ENCODE data around the gene ASIC2. TPM values are rescaled to one million over a fixed set of nuclear protein-coding genes. Genes with fewer than 3 reads are reported as not detected.

Gene ASIC2
- total RNA-seq, 1 experiment from 2014 or later, result 0.74 TPM

DNA sequence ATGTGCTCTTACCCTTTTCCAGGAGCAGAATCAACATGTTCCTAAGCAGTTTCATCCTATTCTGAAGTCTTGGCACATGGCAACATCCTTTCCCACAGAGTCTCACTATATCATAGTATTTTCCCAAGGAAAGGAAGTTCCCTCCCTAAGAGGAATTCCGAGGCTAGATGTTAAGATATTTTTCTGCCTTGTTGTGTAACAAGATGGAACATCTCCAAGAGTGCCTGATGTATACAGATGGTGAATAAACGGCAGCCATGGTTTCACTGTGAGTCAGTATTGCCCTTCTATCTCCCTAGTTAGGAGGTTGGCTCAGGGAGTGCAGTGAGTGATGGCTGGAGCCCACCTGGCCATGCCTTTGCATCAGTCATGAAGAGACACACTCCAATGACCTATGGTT is 253.2 kb downstream of the ASIC2 start:
- TF ChIP-seq, protein P1, sequence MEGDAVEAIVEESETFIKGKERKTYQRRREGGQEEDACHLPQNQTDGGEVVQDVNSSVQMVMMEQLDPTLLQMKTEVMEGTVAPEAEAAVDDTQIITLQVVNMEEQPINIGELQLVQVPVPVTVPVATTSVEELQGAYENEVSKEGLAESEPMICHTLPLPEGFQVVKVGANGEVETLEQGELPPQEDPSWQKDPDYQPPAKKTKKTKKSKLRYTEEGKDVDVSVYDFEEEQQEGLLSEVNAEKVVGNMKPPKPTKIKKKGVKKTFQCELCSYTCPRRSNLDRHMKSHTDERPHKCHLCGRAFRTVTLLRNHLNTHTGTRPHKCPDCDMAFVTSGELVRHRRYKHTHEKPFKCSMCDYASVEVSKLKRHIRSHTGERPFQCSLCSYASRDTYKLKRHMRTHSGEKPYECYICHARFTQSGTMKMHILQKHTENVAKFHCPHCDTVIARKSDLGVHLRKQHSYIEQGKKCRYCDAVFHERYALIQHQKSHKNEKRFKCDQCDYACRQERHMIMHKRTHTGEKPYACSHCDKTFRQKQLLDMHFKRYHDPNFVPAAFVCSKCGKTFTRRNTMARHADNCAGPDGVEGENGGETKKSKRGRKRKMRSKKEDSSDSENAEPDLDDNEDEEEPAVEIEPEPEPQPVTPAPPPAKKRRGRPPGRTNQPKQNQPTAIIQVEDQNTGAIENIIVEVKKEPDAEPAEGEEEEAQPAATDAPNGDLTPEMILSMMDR (conservative IDR thresholded peaks at IDR 0.05), result no peak
- Histone ChIP-seq H2BK15ac (ENCODE audit: low read depth, low read length) (no peak overlapping the region), H3K79me1 (ENCODE audit: insufficient read depth, low read depth, low read length, poor library complexity, severe bottlenecking) (no peaks in the 10 kb centered on the region), H2BK12ac (ENCODE audit: insufficient read length, low read depth, low read length) (no peak overlapping the region), H3K4me1 (ENCODE audit: insufficient read depth, low read length) (no peaks in the 10 kb centered on the region), H3T11ph (ENCODE audit: low read length) (no peak overlapping the region), H2AFZ (ENCODE audit: low read length) (no peak overlapping the region), H2BK5ac (ENCODE audit: insufficient read length, low read length) (no peak overlapping the region), H3K27me3 (ENCODE audit: insufficient read depth, low read length) (no peaks in the 10 kb centered on the region), H3K79me2 (ENCODE audit: insufficient read depth, low read length) (no peaks in the 10 kb centered on the region), H3K9me3 (ENCODE audit: control insufficient read depth, low read depth, low read length) (no peaks in the 10 kb centered on the region), H2AK5ac (ENCODE audit: insufficient read length, low read length) (no peak overlapping the region), H2BK120ac (ENCODE audit: low read depth, low read length, poor library complexity, severe bottlenecking) (no peak overlapping the region), H3K4me2 (ENCODE audit: insufficient read depth, insufficient read length, low read length) (no peak overlapping the region), H3K14ac (ENCODE audit: insufficient read depth, low read length) (no peak overlapping the region), H3K27ac (ENCODE audit: insufficient read length, low read depth, low read length) (no peak overlapping the region), H3K4ac (ENCODE audit: low read depth, low read length) (no peak overlapping the region), H3K18ac (ENCODE audit: insufficient read length, low read depth, low read length) (no peak overlapping the region), H4K8ac (replicated peaks; ENCODE audit: insufficient read length, low read depth, low read length) (no peak overlapping the region), H4K91ac (ENCODE audit: insufficient read length, low read depth, low read length) (no peak overlapping the region), H2BK20ac (ENCODE audit: low read depth, low read length, poor library complexity, severe bottlenecking) (no peak overlapping the region), H3K56ac (ENCODE audit: insufficient read length, low read depth, low read length) (no peak overlapping the region), H4K20me1 (ENCODE audit: control insufficient read depth, insufficient read depth, insufficient read length) (no peaks in the 10 kb centered on the region), H3K23me2 (ENCODE audit: insufficient read length, low read depth, low read length, poor library complexity, severe bottlenecking) (no peaks in the 10 kb centered on the region), H3K23ac (ENCODE audit: insufficient read length, low read depth, low read length) (no peak overlapping the region), H3K9ac (ENCODE audit: extremely low read depth, insufficient read length, low read length) (no peak overlapping the region), H4K5ac (ENCODE audit: insufficient read length, low read depth, low read length) (no peak overlapping the region)
- Mint-ChIP-seq H3K4me3 (no peak overlapping the region), H3K36me3 (ENCODE audit: insufficient read depth in 1 of 3, low read depth in 3 of 3) (0 out of 7 replicates have a peak, but pooled peaks cover 0 to 4% (median 0%) of the 10 kb centered on the region in 3 experiments), H3K27me3 (ENCODE audit: low read depth) (peaks cover 19% of the 10 kb centered on the region), H3K4me1 (no peaks in the 10 kb centered on the region; a peak in 1 of 4 replicates), H3K27ac (no peak overlapping the region), H3K9me3 (peaks cover 3 to 4% of the 10 kb centered on the region in 2 experiments; a peak in 4 of 5 replicates)
- DNase-seq, result no peak
- no CpG with 5 or more reads among the region's 2 CpGs for WGBS (ENCODE audit: extremely low coverage, insufficient read length, low lambda C conversion rate)

All from H9 (cell line).